ENCODE data around the gene ABCG1. TPM values are rescaled to one million over a fixed set of nuclear protein-coding genes. Genes with fewer than 3 reads are reported as not detected.

Gene ABCG1
- total RNA-seq, 4 donors from 2014 or later, result 16.1 to 25.9 (median 20.0) TPM

- Histone ChIP-seq H3K36me3 (no peaks in the 10 kb centered on the region), H3K4me1 (no peaks in the 10 kb centered on the region), H3K27me3 (peaks cover 0 to 35% (median 0%) of the 10 kb centered on the region in 4 donors), H3K9me3 (no peaks in the 10 kb centered on the region), H3K27ac (replicated peaks in 1 of 4) (no peak overlapping the region), H3K4me3 (no peak overlapping the region)
- no peak for DNase-seq (ENCODE audit: extremely low spot score)
- 70% methylated on average over 4 of the region's 4 CpGs for WGBS
- intact Hi-C loops (cut with DNase I), result no loop called here
- TF ChIP-seq POLR2AphosphoS5 (IDR thresholded peaks at IDR 0.05) (no peak), CTCF (IDR thresholded peaks at IDR 0.05) (no peak), EP300 (IDR thresholded peaks at IDR 0.05) (no peak), POLR2A (IDR thresholded peaks at IDR 0.05; ENCODE audit: low read depth) (no peak)
Measured at GRCh38 chr21:42321845-42322244, 102.9 kb downstream of the ABCG1 start.

- no peaks in the 10 kb centered on the region for H3K4me1 ChIP-seq
- intact Hi-C loops (cut with DNase I), result no loop called here
- DNase-seq (ENCODE audit: extremely low spot score), result no peak
- H3K4me3 ChIP-seq, result no peak overlapping the region
- peaks cover 0 to 15% (median 0%) of the 10 kb centered on the region in 4 donors for H3K27me3 ChIP-seq
- no peak overlapping the region for H3K27ac ChIP-seq (replicated peaks in 1 of 4)
- TF ChIP-seq POLR2A (IDR thresholded peaks at IDR 0.05; ENCODE audit: low read depth) (no peak), EP300 (IDR thresholded peaks at IDR 0.05) (no peak), POLR2AphosphoS5 (IDR thresholded peaks at IDR 0.05) (no peak), CTCF (IDR thresholded peaks at IDR 0.05) (no peak)
- H3K36me3 ChIP-seq, result no peaks in the 10 kb centered on the region
- 82% methylated on average over 6 of the region's 6 CpGs for WGBS
- H3K9me3 ChIP-seq, result no peaks in the 10 kb centered on the region
Measured at GRCh38 chr21:42324896-42325295, 106.0 kb downstream of the ABCG1 start.

- Histone ChIP-seq H3K36me3 (no peaks in the 10 kb centered on the region), H3K9me3 (peaks cover 0 to 12% (median 6%) of the 10 kb centered on the region in 4 donors), H3K4me3 (no peak overlapping the region), H3K4me1 (no peaks in the 10 kb centered on the region), H3K27ac (replicated peaks in 1 of 4) (no peak overlapping the region), H3K27me3 (peaks cover 0 to 23% (median 2%) of the 10 kb centered on the region in 4 donors)
- 90% methylated on average over 4 of the region's 4 CpGs for WGBS
- no peak for DNase-seq (ENCODE audit: extremely low spot score)
- intact Hi-C loops (cut with DNase I), result no loop called here
- TF ChIP-seq EP300 (IDR thresholded peaks at IDR 0.05) (no peak), POLR2AphosphoS5 (IDR thresholded peaks at IDR 0.05) (no peak), CTCF (IDR thresholded peaks at IDR 0.05) (no peak), POLR2A (IDR thresholded peaks at IDR 0.05; ENCODE audit: low read depth) (no peak)
Measured at GRCh38 chr21:42330380-42331371, 111.7 kb downstream of the ABCG1 start.

GRCh38 chr21:42331660-42332059 lies 112.7 kb downstream of the ABCG1 start:
- no peak overlapping the region for H3K27ac ChIP-seq (replicated peaks in 1 of 4)
- intact Hi-C loops (cut with DNase I), result no loop called here
- no peak for TF ChIP-seq POLR2A (IDR thresholded peaks at IDR 0.05; ENCODE audit: low read depth)
- TF ChIP-seq CTCF (IDR thresholded peaks at IDR 0.05), result no peak
- TF ChIP-seq POLR2AphosphoS5 (IDR thresholded peaks at IDR 0.05), result no peak
- no peak for TF ChIP-seq EP300 (IDR thresholded peaks at IDR 0.05)
- peaks cover 0 to 12% (median 6%) of the 10 kb centered on the region in 4 donors for H3K9me3 ChIP-seq
- peaks cover 0 to 23% (median 4%) of the 10 kb centered on the region in 4 donors for H3K27me3 ChIP-seq
- H3K4me1 ChIP-seq, result no peaks in the 10 kb centered on the region
- H3K4me3 ChIP-seq, result no peak overlapping the region
- H3K36me3 ChIP-seq, result no peaks in the 10 kb centered on the region
- DNase-seq (ENCODE audit: extremely low spot score), result no peak

Measured in esophagus muscularis mucosa (tissue), 4 donors.